HG03159 (cell line): Measurements from ENCODE around the gene AMN1.
"Not testable (repeated sequence)": the region's sequence is repeated elsewhere in the genome, so short reads cannot be mapped to it uniquely, and the experiment has no call there.

Experiments
- ATAC-seq: cut with Tn5 transposase; IDR thresholded peaks from one replicate; pipeline ENCODE4 v1.9.1; 2021; ENCODE audit warnings: mild to moderate bottlenecking, moderate library complexity; ENCODE audit not compliant: unreplicated experiment

Gene AMN1

GRCh38 chr12:31733549-31734432 is 5.0 kb upstream of the AMN1 start:
- ATAC-seq: not testable (repeated sequence)

GRCh38 chr12:31732926-31733548 is 4.2 kb upstream of the AMN1 start:
- no peak for ATAC-seq

- not testable (repeated sequence) for ATAC-seq
Observed at GRCh38 chr12:31731203-31731602, 2.4 kb upstream of the AMN1 start.

- ATAC-seq: no peak
Observed at GRCh38 chr12:31729705-31730104, 884 bp upstream of the AMN1 start.

GRCh38 chr12:31728289-31728916 is 418 bp downstream of the AMN1 start:
- ATAC-seq: peak; percentile 8

- ATAC-seq: no peak
Observed at GRCh38 chr12:31727192-31727591, 1.6 kb downstream of the AMN1 start.

- no peak for ATAC-seq
Observed at GRCh38 chr12:31726575-31726974, 2.2 kb downstream of the AMN1 start.

- no peak for ATAC-seq
Observed at GRCh38 chr12:31724557-31724956, 4.3 kb downstream of the AMN1 start.

GRCh38 chr12:31722580-31722979 is 6.2 kb downstream of the AMN1 start:
- ATAC-seq: no peak

GRCh38 chr12:31718542-31719198 is 10.2 kb downstream of the AMN1 start:
- ATAC-seq: not testable (repeated sequence)

GRCh38 chr12:31716998-31717397 is 11.8 kb downstream of the AMN1 start:
- not testable (repeated sequence) for ATAC-seq

- peak; percentile 91 for ATAC-seq
Observed at GRCh38 chr12:31715283-31715825, 13.5 kb downstream of the AMN1 start.

GRCh38 chr12:31714406-31715271 is 14.2 kb downstream of the AMN1 start:
- ATAC-seq: peak; percentile 20

GRCh38 chr12:31712877-31713276 is 15.9 kb downstream of the AMN1 start:
- ATAC-seq: no peak

- ATAC-seq: no peak
Observed at GRCh38 chr12:31710021-31710818, 18.6 kb downstream of the AMN1 start.

- ATAC-seq: not testable (repeated sequence)
Observed at GRCh38 chr12:31708118-31708517, 20.7 kb downstream of the AMN1 start.

GRCh38 chr12:31705621-31706020 is 23.2 kb downstream of the AMN1 start:
- no peak for ATAC-seq

- no peak for ATAC-seq
Observed at GRCh38 chr12:31702047-31702446, 26.8 kb downstream of the AMN1 start.

GRCh38 chr12:31689921-31690320 is 38.9 kb downstream of the AMN1 start:
- ATAC-seq: not testable (repeated sequence)
